HL-60/S4 (cell line): ENCODE measurements around the gene ASF1B.
"Not testable (repeated sequence)": the region's sequence is repeated elsewhere in the genome, so short reads cannot be mapped to it uniquely, and the experiment has no call there.

Experiments
- in situ Hi-C: fragments of 300-500 bp; cut with MboI; formaldehyde crosslinking; loops from 2 replicates; pipeline ENCODE4 v1.14.3; 2022; ENCODE audit warnings: low sequenced_read_pairs

The ASF1B gene

DNA sequence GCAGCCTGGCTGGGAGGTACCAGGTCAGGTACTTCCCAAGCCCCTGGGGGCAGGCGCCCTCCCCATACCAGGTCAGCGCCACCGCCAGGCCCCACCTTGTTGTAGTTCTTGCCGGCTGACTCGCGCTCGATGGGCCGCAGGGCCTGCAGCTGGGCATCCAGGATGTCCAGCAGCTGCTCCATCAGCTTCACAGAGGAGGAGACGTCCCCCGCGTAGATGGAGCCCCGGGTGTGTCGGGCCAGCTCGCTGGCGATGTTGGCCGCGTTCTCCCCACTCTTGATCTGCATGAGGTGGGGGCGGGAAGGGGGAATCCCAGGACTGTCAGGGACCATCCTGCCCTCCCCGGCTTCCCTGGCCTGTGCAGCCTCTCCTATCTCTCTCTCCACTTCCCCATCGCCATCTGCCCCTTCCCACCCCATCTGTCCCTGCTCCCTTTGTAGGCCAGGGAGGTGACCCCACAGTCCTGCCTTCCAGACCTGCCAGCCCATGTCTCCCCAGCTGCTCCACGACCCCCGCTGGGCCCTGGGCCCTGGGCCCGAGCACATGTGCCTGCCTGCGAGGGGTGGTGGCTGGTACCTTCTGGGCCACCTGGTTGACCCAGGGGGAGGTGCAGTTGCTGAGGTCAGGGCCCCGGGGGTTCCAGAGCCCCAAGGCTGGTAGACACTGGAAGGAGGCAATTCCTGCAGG lies 23.8 kb upstream of the ASF1B start:
- in situ Hi-C loops = no loop called here

DNA sequence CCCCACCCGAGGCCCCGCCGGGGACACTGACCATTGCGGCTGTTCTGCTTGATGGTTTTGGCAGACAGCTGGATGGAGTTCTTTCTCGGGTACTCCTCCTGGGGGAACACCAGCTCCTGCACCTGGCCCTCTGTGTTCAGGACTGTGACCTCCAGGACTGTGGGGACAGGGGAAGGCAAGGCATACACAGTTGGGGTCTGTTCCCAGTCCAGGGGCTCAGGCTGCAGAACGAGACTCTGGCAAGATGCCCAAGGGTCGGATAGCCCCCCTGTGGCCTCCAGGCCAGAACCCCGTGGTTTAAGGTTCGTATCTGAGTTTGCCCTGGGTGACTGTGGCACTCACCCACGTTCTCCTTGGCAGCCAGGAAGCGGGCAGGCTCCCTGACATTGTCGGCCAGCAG lies 22.7 kb upstream of the ASF1B start:
- in situ Hi-C loops = no loop called here

DNA sequence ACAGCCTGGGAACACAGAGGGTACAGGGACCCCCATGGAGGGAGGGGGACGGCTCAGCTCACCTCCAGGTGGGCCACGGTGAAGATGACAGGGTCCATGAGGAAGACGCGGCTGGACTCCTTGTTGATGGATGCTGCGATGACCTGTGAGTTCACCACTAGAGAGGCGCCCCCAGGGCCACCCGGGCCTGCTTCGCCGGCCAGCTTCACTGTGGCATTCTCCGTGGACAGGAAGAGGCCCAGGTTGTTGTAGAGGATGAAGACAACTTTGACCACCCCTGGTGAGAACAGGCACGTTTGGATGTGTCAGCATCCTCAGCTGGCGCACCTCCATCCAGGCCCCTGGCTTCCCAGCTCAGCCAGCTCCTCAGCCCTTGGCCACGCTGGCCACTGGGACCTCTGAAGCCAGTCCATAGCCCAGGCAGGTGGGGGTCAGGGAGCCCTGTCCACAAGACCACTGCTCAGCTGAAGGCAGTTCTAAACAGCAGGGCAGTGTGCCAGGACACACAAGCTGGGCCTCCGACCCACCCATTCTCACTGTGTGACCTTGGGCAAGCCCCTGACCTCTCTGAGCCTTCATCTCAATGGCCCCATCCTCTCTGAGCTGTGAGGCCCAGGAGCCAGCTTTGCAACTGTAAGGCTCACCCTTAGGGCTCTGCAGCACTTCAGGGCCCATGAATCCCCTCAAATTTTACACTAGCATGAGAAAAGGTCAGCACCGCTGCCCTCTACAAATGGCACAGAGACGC lies 22.1 kb upstream of the ASF1B start:
- in situ Hi-C loops = no loop called here

DNA sequence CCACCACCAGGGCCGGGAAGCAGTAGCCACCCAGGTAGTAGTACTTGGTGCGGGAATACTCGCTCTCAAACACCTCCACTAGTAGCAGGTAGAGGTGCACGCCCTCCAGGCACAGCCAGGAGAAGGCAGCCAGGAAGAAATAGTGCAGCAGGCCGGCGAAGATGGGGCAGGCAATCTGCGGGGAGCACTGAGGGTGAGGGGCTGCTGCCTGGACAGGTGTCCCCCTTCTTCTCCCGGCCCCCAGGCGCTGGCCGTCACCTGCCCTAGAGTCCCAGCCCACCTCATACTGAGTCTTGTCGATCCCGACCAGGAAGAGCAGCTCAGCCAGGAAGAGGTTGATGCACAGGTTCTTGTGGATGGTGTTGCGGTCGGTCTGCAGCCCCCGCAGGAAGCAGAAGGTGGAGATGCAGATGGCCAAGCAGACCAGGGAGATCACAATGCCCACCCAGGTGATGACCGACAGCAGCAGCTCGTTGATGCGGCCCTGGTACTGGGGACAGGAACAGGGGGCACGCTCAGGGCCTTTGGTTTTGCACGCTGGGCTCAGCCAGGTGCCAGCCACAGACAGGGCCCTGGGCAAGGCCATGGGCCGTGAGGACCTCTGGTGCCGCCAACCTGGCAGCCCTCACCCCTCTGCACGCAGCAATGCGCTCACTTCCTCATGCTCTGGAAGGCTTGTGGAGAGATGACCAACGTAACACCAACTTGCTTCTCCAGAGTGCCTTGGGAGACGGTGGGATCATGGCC lies 20.8 kb upstream of the ASF1B start:
- in situ Hi-C loops = no loop called here

DNA sequence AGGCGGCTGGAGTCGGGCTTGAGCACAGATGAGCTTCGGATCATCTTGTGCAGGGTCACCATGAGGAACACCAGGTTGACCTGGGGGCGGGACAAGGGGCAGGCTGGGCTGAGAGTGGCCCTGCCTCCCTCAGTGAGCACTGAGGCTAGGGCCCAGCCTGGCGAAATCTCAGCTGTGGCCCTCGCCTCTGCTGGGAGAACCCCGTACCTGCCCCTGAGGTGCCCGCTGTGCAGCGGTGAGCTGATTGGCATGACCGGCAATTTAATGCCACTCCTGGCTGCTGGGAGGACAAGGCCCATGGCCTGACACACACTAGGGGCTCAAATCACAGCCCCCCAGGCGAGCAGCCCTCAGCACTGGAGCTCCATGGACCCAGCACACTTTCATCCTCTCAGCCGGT lies 19.7 kb upstream of the ASF1B start:
- in situ Hi-C loops = no loop called here

DNA sequence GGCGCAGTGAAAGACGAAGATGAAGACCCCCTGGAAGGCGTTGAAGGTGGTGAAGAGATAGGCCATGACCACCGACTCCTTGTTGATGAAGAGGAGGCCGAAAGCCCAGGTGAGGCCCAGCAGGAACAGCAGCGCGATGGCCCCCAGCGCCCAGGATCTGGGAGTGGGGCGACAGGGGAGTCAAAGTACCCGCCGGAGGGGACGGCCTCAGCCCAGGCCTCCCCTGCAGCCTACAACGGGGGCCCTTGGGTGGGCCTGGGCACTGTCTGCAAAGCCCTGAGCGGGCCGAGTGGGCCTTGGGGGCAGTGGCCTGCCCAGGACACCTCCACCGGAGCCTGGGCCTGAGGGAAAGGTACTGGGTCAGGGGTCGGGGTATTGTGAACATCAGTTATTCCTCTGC lies 19.0 kb upstream of the ASF1B start:
- in situ Hi-C loops = no loop called here

DNA sequence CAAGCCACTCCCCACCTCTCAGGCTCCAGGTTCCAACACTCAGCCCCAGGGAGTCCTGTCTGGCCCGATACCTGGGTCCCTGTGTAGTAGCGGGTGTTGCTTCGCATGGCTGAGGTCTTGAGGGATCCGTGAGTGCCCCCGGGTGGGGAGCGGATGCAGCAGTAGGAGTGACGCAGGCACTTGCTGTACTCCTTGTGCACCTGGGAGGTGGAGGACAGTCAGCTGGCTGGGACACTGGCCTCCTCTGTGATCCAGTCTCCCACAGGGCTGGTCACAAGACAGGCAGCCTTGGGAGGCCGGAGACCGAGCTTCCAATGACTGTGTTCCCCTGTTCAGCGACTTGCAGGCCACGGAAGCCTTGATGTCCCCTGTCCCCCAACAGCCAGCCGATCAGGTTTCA lies 16.3 kb upstream of the ASF1B start:
- in situ Hi-C loops = no loop called here

DNA sequence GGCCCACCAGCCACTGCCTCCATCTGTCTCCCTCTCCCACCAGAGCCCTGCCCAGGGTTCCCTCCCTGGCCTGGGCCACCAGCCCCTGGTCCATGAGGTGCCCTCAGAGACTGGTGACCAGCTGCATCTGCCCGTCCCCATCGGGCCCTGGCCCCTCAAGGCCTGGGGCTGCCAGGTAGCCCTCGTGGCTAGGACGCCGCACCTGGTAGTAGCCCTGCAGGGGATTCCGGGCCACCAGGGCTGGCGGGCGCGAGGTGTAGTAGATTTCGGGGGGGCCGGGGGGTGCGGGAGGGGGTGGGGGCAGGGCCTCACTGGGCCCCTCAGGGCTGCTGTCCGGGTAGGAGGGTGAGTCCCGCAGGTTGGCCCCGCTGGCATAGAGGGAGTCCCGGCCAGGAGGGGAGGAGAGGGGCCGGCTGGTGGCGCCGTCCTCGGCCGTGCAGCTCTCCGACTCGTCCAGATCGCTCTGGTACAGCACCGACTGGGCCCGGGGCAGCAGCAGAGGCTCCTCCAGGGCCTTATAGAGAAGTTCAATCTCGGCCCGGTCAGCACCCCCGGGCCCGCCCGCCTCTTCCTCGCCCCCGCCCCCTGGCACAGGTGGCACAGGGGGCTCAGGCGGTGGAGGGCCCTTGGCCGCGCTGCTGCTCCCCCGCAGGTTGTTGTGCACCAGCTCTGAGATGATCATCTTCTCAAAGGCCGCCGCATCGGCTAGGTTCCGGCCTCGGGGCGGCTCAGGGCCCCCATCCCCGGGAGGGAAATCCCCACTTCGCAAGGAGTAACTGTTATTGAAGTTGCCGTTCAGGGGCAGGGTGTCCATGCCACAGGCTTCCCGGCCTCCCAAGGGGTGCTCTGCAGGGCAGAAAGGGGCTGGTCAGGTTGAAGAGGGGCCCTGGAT lies 14.6 kb upstream of the ASF1B start:
- in situ Hi-C loops = no loop called here

DNA sequence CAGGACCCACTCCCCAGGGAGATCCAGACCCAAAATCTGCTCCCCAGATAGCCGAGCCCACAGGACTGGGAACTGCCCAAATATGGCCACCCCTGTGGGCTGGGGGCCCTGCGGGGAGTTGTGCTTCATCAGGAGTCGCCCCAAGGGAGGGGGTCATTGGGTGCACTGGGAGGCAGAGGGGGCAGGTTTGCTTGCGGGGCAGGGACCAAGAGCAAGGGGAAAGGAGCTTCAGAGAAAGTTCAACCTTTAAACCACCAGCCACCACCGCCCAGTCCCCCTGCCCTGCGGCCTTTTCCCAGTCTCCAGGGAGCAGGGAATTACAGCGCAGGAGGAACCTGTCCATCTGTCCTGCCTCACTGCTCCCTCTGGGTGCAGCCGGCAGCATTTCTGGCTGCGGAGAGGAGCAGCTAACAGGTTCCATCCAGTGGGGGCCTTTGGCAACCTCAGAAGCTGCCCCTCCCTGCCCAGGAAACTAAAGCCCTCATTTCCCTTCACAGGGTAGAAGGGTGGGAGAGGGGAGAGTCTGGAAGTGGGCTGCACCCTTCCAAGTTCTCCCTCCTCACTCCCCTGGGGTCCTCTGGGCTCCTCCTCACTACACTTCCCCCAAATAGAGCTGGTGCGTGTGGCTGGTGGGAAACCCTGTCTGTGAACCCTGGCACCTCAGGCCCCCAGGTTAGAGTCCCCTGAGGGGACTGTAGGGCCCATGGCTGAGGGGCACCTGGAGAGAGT lies 13.8 kb upstream of the ASF1B start:
- in situ Hi-C loops = no loop called here

DNA sequence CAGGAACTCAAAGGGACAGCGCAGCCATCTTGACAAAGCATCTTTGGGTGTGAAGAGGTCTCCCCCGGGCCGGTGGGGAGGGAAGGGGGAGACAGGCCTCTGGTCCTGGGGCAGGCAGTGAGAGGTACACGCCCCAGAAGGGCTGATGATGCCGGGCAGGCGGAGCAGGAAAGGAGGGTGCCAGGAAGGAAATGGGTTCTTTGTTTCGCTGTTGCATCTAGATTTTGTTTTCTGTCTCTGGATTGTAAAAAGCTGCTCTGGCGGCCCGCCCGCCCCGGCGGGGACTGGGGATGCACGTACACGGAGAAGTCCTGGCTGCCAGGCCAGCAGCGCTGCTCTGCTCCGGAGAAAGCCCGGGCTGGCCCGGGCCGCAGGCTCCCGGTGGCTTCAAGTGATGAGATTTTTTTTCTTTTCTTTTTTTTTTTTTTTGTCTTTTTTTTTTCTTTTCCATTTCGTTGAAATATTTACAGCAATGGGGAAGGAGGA lies 13.2 kb upstream of the ASF1B start:
- in situ Hi-C loops = no loop called here

DNA sequence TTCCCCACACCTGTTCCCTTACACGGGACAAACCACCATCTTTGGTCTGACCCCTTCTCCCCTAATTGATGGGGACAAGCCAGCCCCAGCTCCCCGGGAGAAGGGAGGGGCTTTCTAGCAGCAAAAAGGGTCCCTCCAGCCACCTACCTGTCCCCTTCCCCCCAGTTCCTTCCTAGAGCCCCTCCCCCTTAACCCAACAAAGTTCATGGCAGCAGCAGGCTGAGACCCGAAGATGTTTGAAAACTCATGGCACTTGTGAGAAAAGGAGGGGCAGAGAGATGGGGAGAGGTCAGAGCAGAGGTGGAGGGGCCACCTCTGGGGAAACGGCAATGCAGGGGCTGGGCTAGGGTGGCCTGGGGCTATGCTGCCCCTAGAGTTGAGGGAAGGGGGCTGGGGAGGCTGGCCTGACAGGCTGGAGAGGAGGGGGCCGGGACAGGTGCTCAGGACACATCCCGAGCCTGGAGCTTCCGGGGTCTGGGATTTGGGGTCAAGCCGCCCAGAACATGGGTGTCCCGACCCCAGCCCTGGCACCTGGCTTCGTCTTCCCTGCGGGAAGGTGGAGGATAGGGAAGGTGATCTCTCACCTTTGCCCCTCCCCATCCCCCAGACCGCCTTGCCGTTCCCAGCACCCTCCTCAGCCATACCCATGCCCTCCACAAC lies 12.5 kb upstream of the ASF1B start:
- in situ Hi-C loops = no loop called here

DNA sequence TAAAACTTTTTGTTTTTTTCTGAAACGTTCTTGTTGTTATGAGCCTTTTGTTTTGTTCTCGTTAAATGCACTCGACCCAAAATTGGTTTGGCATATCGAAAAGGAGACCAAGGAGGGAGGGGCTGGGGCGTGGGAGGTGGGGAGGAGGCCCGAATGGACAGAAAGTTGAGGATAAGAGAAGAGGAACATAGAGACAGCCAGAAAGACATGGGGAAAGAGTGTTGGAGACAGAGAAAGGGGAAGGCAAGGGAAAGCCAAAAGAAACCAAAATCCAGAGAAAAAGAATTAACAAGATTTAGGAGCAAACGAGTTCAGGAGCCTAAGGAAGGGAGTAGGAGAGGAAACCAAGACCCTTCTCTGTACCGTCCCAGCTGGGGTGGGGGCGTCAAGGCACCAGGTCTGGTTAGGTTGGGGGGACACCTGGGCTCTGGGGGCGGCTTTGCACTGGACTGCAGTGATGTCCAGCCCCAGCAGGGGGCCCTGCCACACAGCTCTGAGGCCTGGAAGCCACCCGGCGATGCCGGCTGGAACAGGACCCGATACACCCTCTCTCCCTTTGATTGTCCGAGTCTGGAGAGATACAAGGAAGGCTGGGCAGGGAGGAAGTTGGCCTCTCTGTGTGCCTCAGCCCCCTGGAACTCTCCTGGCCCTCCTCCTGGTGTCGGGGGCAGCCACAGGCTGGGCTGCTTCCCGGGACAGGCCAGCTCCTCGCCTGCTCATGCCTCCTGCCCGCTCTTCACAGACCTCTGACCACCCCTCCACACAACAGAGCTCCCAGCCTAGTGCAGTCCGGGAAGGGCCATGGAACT lies 11.6 kb upstream of the ASF1B start:
- in situ Hi-C loops = no loop called here

DNA sequence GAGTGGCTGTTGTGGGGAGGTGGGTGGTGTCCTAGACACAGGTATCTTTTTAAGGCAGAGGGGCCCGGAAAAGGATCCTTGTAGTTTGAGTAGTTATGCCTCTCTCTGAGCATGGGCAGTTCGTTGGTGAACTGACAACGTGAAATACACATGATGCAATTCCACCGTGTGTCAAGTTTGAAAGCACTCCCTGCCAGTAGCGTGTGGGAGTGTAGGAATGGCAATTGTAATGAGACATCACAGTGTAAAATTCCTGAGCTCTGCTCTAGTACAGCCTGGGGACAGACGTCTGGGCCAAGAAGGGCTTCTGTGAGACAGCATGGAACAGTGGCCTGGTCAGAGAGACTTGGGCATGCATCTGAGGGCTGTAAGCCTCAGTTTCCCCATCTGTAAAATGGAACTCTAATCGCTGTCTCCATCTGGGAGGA lies 10.4 kb upstream of the ASF1B start:
- in situ Hi-C loops = no loop called here

DNA sequence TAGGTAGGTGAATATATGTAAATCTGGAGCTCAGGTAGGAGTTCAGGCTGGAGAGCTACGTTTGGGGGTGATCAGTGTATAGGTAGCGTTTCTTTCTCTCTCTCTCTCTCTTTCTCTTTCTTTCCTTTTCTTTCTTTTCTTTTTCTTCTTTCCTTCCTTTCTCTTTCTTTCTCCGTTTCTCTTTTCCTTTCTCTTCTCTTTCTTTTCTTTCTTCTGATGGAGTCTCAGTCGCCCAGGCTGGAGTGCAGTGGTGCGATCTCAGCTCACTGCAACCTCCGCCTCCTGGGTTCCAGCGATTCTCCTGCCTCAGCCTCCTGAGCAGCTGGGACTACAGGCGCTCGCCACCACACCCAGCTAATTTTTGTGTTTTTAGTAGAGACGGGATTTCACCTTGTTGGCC lies 9.8 kb upstream of the ASF1B start:
- in situ Hi-C loops = not testable (repeated sequence)

DNA sequence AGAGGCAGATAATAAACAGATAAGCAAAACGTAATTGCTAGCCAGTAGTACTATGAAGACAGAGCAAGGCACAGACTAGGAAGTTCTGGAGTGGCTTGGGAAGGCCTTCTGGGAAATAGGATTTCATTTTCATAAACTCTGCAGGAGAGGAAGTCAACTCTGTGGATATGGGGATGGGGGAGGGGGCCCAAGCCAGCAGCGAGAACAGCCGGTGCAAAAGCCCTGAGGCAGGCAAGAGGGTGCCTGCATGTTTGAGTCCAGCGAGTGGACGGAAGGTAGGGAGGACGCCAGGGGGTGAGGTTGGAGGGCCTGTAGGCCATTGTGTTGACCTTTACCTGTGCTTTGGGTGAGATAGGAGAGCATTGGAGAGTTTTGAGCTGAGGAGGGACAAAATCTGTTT lies 9.0 kb upstream of the ASF1B start:
- in situ Hi-C loops = no loop called here

DNA sequence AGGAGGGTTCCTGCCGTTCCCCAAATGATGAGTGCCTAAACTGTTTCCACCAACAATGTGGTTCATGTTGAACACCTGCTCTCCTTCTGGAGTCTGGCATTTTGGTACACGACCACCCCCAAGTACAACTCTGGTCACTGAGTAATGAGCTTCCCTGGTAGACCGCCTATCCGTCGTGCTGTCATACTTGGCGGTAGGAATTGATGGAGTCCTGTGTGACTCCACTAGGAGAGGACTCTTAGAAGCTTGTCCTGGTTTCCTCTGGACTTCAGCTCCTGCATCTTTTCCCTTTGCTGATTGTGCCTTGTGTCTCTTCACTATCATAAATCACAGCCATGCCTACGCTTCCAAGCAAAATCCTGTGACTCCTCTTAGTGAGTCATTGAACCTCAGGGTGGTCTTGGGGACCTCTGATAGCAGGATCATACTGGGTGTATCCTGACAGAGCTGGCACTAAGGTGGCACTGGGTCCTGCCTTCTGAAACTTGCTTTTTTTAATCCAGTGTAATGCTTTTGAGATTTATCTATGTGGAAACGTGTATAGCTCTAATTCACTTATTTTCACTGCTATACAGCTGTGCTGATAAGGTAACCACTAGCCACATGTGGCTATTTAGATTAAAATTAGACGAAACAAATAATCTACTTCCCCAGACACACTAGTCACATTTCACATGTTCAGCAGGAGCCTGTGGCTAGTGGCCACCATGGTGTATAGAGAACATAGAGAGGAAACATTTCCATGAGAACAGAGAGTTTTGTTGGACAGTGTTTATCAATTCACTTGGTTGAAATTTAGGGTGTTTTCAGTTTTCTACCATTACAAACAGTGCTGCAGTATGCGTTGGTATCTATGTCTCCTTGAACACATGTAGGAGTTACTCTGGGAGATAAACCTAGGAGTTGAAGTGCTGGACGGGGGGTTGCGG lies 6.1 kb upstream of the ASF1B start:
- in situ Hi-C loops = no loop called here

DNA sequence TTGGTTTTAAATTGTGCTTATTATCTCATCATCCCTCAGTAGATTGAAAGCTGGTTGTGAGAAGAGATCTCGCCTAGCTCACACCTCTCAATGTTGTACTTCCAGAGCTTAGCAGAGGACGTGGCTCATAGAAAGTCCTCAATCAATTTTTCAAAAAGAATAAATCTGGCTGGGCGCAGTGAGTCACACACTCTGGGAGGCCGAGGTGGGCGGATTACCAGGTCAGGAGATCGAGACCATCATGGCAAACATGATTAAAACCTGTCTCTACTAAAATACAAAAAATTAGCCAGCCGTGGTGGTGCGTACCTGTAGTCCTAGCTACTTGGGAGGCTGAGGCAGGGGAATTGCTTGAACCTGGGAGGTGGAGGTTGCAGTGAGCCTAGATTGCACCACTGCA lies 4.7 kb upstream of the ASF1B start:
- in situ Hi-C loops = no loop called here

DNA sequence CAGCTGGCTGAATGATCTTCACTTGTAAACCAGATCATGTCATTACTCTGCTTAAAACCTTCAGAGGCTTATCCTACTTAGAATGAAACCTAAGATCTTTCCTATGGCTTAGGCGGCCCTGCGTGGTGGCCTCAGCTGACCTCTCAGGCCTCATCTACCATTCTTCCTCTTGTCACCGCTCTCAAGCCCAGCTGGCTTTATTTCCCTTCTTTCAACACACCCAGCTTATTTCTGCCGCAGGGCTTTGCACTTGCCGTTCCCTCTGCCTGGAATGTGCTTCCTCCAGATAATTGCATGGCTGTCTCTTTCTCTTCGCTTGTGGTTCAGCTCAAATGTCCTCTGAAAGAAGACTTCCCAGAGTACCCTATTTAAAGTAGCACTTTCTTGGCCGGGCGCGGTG lies 3.6 kb upstream of the ASF1B start:
- in situ Hi-C loops = no loop called here
